SK-N-SH treated with all-trans-retinoic acid at 6 μM for 48 hours (cell line): ENCODE measurements around the gene DDX18.

ENCODE experiments used
- ATAC-seq: fragments of 200-7000 bp; cut with Tn5 transposase; 3 replicates; pipeline ENCODE4 v1.9.1; 2020; ENCODE audit warnings: mild to moderate bottlenecking, moderate library complexity
- BACH2 ChIP-seq: fragments of 250-450 bp; sonication (Bioruptor Pico); IDR thresholded peaks from 2 replicates; pipeline ENCODE4 v1.9.0; 2021; ENCODE audit warnings: mild to moderate bottlenecking, borderline replicate concordance
- CSDC2 ChIP-seq: fragments of 250-450 bp; sonication (Bioruptor Pico); IDR thresholded peaks from 2 replicates; pipeline ENCODE4 v1.5.0; 2020; ENCODE audit warnings: mild to moderate bottlenecking, moderate library complexity
- CSRNP3 ChIP-seq: fragments of 250-450 bp; sonication (Bioruptor Pico); IDR thresholded peaks from 2 replicates; pipeline ENCODE4 v1.5.1; 2021; ENCODE audit warnings: mild to moderate bottlenecking, moderate library complexity
- ESRRG ChIP-seq: fragments of 250-450 bp; sonication (Bioruptor Pico); IDR thresholded peaks from 2 replicates; pipeline ENCODE4 v1.6.1; 2021; ENCODE audit warnings: mild to moderate bottlenecking
- GLIS3 ChIP-seq: fragments of 250-450 bp; sonication (Bioruptor Pico); IDR thresholded peaks from 2 replicates; pipeline ENCODE4 v1.5.0; 2020; ENCODE audit warnings: mild to moderate bottlenecking, moderate library complexity
- ISL1 ChIP-seq: fragments of 250-450 bp; sonication (Bioruptor Pico); IDR thresholded peaks from 2 replicates; pipeline ENCODE4 v2.1.2; 2022; ENCODE audit warnings: mild to moderate bottlenecking, moderate library complexity
- OSR1 ChIP-seq: fragments of 250-450 bp; sonication (Bioruptor Pico); IDR thresholded peaks from 2 replicates; pipeline ENCODE4 v1.8.0; 2022; ENCODE audit warnings: moderate library complexity, mild to moderate bottlenecking, inconsistent platforms
- POU6F1 ChIP-seq: fragments of 250-450 bp; sonication (Bioruptor Pico); IDR thresholded peaks from 2 replicates; pipeline ENCODE4 v1.8.0; 2021; ENCODE audit warnings: low read depth, mild to moderate bottlenecking, moderate library complexity, borderline replicate concordance
- PPARA ChIP-seq: fragments of 250-450 bp; sonication (Bioruptor Pico); IDR thresholded peaks from 2 replicates; pipeline ENCODE4 v1.5.0; 2020; ENCODE audit warnings: mild to moderate bottlenecking, borderline replicate concordance
- RARB ChIP-seq: fragments of 250-450 bp; sonication (Bioruptor Pico); IDR thresholded peaks from 2 replicates; pipeline ENCODE4 v1.8.0; 2021; ENCODE audit warnings: mild to moderate bottlenecking, moderate library complexity
- SNAI2 ChIP-seq: fragments of 250-450 bp; sonication (Bioruptor Pico); IDR thresholded peaks from 2 replicates; pipeline ENCODE4 v1.5.0; 2020; ENCODE audit warnings: mild to moderate bottlenecking, moderate library complexity
- TCF4 ChIP-seq: fragments of 250-450 bp; sonication (Bioruptor Pico); IDR thresholded peaks from 2 replicates; pipeline ENCODE4 v1.8.0; 2021; ENCODE audit warnings: mild to moderate bottlenecking, moderate library complexity, borderline replicate concordance
- TOX ChIP-seq: fragments of 250-450 bp; sonication (Bioruptor Pico); IDR thresholded peaks from 2 replicates; pipeline ENCODE4 v1.8.0; 2021; ENCODE audit warnings: mild to moderate bottlenecking, moderate library complexity, borderline replicate concordance
- ZC3H10 ChIP-seq: fragments of 250-450 bp; sonication (Bioruptor Pico); IDR thresholded peaks from 2 replicates; pipeline ENCODE4 v1.5.1; 2021; ENCODE audit warnings: mild to moderate bottlenecking, moderate library complexity
- ZFP3 ChIP-seq: fragments of 250-450 bp; sonication (Bioruptor Pico); IDR thresholded peaks from 2 replicates; pipeline ENCODE4 v1.5.0; 2020; ENCODE audit warnings: mild to moderate bottlenecking, moderate library complexity
- ZFP30 ChIP-seq: fragments of 450-650 bp; formaldehyde crosslinking; IDR thresholded peaks from 2 replicates; pipeline ENCODE4 v1.5.0; 2022; ENCODE audit warnings: mild to moderate bottlenecking, moderate library complexity
- ZNF565 ChIP-seq: fragments of 450-650 bp; formaldehyde crosslinking; conservative IDR thresholded peaks from 2 replicates; pipeline ENCODE4 v1.5.0; 2020; ENCODE audit warnings: low read depth, mild to moderate bottlenecking, moderate library complexity
- ZNF70 ChIP-seq: fragments of 450-650 bp; formaldehyde crosslinking; IDR thresholded peaks from 2 replicates; pipeline ENCODE4 v1.5.0; 2020; ENCODE audit warnings: mild to moderate bottlenecking, moderate library complexity
- ZNF8 ChIP-seq: fragments of 450-650 bp; formaldehyde crosslinking; IDR thresholded peaks from 2 replicates; pipeline ENCODE4 v1.5.0; 2020; ENCODE audit warnings: mild to moderate bottlenecking, moderate library complexity
- TF ChIP-seq, protein P1 (sequence below): fragments of 250-450 bp; sonication (Bioruptor Pico); IDR thresholded peaks from 2 replicates; pipeline ENCODE4 v1.8.0; 2020; ENCODE audit warnings: mild to moderate bottlenecking, moderate library complexity, borderline replicate concordance
- TF ChIP-seq, protein P2 (sequence below): fragments of 250-450 bp; sonication (Bioruptor Pico); IDR thresholded peaks from 2 replicates; pipeline ENCODE4 v1.5.0; 2020; ENCODE audit warnings: mild to moderate bottlenecking, moderate library complexity

Gene DDX18

DNA sequence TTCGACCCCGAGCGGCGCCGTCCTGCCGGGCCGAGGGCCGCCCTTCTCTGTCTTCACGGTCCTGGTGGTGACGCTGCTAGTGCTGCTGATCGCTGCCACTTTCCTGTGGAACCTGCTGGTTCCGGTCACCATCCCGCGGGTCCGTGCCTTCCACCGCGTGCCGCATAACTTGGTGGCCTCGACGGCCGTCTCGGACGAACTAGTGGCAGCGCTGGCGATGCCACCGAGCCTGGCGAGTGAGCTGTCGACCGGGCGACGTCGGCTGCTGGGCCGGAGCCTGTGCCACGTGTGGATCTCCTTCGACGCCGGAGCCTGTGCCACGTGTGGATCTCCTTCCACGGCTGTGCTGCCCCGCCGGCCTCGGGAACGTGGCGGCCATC, 45.0 kb downstream of the DDX18 start:
- ATAC-seq: no peak
- TF ChIP-seq ZFP3 (CRISPR knock-in tag) (no peak), ZNF8 (CRISPR knock-in tag) (no peak), ZNF70 (CRISPR knock-in tag) (no peak), RARB (CRISPR knock-in tag) (no peak), POU6F1 (CRISPR knock-in tag) (no peak)
- TF ChIP-seq, all 23 proteins: peak for 0

- no peak for ATAC-seq
- TF ChIP-seq POU6F1 (CRISPR knock-in tag) (no peak), RARB (CRISPR knock-in tag) (no peak), ZNF8 (CRISPR knock-in tag) (no peak), TOX (no peak), ESRRG (no peak), PPARA (CRISPR knock-in tag) (no peak), OSR1 (no peak), TCF4 (no peak), BACH2 (CRISPR knock-in tag) (no peak), ZC3H10 (CRISPR knock-in tag) (no peak), CSDC2 (CRISPR knock-in tag) (no peak), ZNF70 (CRISPR knock-in tag) (no peak), ZFP30 (CRISPR knock-in tag) (no peak), CSRNP3 (CRISPR knock-in tag) (no peak), SNAI2 (no peak), ZNF565 (CRISPR knock-in tag) (no peak), ZFP3 (CRISPR knock-in tag) (no peak)
- TF ChIP-seq, protein P1, sequence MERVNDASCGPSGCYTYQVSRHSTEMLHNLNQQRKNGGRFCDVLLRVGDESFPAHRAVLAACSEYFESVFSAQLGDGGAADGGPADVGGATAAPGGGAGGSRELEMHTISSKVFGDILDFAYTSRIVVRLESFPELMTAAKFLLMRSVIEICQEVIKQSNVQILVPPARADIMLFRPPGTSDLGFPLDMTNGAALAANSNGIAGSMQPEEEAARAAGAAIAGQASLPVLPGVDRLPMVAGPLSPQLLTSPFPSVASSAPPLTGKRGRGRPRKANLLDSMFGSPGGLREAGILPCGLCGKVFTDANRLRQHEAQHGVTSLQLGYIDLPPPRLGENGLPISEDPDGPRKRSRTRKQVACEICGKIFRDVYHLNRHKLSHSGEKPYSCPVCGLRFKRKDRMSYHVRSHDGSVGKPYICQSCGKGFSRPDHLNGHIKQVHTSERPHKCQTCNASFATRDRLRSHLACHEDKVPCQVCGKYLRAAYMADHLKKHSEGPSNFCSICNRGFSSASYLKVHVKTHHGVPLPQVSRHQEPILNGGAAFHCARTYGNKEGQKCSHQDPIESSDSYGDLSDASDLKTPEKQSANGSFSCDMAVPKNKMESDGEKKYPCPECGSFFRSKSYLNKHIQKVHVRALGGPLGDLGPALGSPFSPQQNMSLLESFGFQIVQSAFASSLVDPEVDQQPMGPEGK (CRISPR knock-in tag): no peak
- TF ChIP-seq, protein P2, sequence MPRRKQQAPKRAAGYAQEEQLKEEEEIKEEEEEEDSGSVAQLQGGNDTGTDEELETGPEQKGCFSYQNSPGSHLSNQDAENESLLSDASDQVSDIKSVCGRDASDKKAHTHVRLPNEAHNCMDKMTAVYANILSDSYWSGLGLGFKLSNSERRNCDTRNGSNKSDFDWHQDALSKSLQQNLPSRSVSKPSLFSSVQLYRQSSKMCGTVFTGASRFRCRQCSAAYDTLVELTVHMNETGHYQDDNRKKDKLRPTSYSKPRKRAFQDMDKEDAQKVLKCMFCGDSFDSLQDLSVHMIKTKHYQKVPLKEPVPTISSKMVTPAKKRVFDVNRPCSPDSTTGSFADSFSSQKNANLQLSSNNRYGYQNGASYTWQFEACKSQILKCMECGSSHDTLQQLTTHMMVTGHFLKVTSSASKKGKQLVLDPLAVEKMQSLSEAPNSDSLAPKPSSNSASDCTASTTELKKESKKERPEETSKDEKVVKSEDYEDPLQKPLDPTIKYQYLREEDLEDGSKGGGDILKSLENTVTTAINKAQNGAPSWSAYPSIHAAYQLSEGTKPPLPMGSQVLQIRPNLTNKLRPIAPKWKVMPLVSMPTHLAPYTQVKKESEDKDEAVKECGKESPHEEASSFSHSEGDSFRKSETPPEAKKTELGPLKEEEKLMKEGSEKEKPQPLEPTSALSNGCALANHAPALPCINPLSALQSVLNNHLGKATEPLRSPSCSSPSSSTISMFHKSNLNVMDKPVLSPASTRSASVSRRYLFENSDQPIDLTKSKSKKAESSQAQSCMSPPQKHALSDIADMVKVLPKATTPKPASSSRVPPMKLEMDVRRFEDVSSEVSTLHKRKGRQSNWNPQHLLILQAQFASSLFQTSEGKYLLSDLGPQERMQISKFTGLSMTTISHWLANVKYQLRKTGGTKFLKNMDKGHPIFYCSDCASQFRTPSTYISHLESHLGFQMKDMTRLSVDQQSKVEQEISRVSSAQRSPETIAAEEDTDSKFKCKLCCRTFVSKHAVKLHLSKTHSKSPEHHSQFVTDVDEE (CRISPR knock-in tag): no peak
Measured at GRCh38 chr2:117859924-117860647, 45.6 kb downstream of the DDX18 start.

- ATAC-seq: no peak
- no peak for TF ChIP-seq ZFP3 (CRISPR knock-in tag)
- TF ChIP-seq ISL1: no peak
- TF ChIP-seq OSR1: no peak
- TF ChIP-seq CSDC2 (CRISPR knock-in tag): no peak
- TF ChIP-seq, protein P2 (CRISPR knock-in tag): no peak
- TF ChIP-seq BACH2 (CRISPR knock-in tag): no peak
- no peak for TF ChIP-seq TCF4
- no peak for TF ChIP-seq ESRRG
- no peak for TF ChIP-seq GLIS3
- TF ChIP-seq CSRNP3 (CRISPR knock-in tag): no peak
- TF ChIP-seq TOX: no peak
Measured at GRCh38 chr2:117862459-117862858, 48.0 kb downstream of the DDX18 start.
